ENCODE results near the gene CACNA1C.

- no peak for TF ChIP-seq POLR2A (IDR thresholded peaks at IDR 0.05)
- TF ChIP-seq CTCF (IDR thresholded peaks at IDR 0.05) = no peak
Observed at GRCh38 chr12:2214411-2214810, 161.6 kb downstream of the CACNA1C start.

Data from tibial nerve (tissue), 3 donors.